ENCODE results near the gene AFP.

DNA sequence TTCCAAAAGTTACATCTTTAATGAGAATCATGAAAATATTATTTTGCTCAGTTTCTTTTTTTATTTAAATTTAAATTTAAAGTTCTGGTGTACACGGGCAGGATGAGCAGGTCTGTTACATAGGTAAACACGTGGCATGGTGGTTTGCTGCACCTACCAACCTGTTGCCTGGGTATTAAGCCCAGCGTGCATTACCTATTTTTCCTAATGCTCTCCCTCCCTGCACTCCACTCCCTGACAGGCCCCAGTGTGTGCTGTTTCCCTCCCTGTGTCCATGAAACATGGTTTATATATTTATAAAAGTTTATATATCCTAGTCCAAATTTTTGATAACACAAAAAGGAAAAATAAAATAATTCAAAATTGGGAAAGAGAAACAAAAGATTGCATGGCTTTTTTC lies 4.0 kb downstream of the AFP start:
- TF ChIP-seq NCOA1 (CRISPR knock-in tag; IDR thresholded peaks at IDR 0.05) = no peak
- TF ChIP-seq ZMAT5 (CRISPR knock-in tag; IDR thresholded peaks at IDR 0.05; ENCODE audit: borderline replicate concordance, low read depth) = no peak
- TF ChIP-seq CTCF (CRISPR knock-in tag; IDR thresholded peaks at IDR 0.05) = no peak
- no peak for TF ChIP-seq HNRNPK (IDR thresholded peaks at IDR 0.05; ENCODE audit: low read depth, low read length, poor library complexity, severe bottlenecking)
- no peak for TF ChIP-seq NFE2L1 (CRISPR knock-in tag; IDR thresholded peaks at IDR 0.05; ENCODE audit: borderline replicate concordance)
